Stimulated activated CD4-positive, alpha-beta T cell treated with anti-CD3 and anti-CD28 coated beads, Interleukin-15, amount 100 ng/mL, for 24 hours (primary cell): ENCODE data around the gene LPCAT1.
"Not testable (repeated sequence)": the region's sequence is repeated elsewhere in the genome, so short reads cannot be mapped to it uniquely, and the experiment has no call there.

Source experiments
- DNase-seq: peaks from one replicate; pipeline ENCODE4 v3.0.0-alpha.2; 2020

LPCAT1 gene

DNA sequence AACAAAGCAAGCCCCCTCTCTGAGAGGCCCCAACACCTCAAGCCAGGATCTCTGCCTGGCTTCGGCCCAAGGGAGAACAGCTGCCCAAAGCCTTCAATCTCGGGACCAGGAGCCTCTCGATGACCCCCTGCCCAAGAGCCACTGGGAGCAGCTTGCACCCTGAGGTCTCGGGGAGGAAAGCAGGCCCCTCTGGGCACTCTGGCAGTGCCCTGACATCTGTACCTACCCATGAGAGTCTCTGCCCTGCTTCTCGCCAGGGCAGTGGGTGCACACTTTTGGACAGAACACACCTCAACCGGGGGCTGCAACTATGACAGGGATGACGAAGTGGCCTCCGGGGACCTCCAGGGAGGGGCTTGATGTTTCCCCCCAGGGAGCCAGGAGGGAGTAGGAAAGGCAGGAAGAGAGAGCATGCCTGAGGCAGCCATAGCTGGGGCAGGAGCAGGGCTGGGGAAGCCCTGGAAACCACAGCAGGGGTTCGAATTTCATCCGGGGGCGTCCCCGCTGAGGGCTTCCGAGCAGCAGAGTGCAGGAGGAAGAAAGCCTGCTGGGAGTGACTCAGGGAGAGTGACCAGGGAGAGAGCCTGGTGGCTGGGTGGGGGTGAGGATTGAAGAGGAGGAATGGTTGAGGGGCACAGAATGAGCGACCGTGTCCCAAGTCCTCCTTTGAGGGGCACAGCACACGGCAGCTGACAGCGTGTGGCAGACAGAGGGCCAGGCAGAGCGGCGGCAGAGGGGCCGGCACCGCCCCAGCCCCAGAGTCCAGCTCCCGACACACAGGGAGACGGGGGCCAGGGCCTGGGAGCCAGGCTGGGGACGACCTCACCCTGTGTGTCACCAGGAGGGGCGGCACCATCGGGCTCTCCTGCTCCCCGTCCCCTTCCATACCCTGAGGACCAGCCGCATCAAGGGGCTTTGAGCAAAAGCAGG lies 1.8 kb downstream of the LPCAT1 start:
- DNase-seq = no peak

DNA sequence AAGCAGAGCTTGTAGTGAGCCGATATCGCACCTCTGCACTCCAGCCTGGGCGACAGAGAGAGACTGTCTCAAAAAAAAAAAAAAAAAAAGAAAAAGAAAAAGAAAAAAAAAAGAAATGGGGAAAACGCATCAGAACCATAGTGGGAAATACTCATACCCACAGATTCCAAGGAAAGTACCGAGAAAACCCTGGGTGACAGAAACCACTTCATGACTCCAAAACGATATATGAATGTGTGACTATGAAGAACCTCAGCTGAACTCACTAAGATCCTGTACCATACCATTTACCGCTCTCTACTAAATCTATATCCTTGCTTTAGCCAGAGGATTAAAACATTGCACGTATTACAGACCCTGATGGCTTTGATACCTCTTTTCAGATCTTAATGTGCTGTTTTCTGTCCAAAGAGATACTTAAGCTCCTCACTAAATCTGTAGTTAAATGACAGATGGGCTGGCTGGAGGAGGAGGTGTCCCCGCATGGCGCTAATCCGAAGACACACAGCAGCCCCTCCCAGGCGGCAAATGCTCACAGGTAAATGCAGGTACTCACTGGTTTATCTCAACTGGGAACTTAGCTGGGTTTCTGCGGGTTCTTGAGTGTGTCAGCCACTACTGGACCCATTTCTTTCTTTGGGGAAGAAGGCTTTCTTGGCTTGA lies 2.8 kb downstream of the LPCAT1 start:
- no peak for DNase-seq

DNA sequence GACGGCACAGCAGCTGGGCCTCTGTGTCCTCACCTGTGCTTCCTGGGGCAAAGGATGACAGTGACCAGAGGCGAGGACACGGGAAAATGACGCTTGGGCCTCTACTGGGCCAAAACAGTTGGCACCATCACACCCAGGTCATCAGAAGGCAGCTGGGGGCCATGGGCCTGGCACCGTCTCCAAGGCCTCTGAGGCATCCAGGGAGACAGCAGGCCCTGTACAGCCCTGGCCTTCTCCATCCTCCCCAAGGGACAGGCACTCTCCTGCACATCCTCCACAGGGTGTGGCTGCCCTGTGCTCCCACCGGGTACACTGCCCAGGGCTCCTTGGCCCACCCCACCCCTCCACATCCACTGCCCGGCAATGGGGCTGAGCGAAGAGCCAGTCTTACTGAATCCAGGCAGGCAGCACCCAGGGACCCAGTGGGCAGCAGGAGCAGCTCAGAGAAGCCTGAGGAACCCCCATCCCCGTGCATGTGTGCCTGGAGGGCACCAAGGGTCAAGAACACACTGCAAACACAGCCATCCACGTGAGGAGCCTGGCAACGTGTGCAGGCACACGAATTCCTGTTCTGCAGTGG lies 4.0 kb downstream of the LPCAT1 start:
- no peak for DNase-seq

DNA sequence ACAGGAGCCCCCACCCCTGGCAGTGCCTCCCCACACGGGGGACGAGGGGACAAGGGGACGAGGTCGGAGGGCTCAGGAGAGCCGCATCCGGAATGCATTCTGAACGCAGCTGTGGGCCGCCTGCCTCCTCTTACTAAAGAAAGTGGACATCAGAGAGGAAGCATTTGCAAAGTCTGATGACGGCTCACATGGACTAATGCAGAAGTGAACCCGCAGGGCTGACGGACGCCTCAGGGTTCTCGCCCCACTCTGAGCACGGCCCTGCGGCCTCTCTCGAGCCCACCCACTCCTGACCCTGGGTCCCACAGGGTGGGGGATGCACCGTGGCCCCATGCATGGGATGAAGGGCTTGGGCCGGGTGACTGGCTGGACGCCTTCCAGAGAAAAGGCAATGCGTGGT lies 5.9 kb downstream of the LPCAT1 start:
- no peak for DNase-seq

DNA sequence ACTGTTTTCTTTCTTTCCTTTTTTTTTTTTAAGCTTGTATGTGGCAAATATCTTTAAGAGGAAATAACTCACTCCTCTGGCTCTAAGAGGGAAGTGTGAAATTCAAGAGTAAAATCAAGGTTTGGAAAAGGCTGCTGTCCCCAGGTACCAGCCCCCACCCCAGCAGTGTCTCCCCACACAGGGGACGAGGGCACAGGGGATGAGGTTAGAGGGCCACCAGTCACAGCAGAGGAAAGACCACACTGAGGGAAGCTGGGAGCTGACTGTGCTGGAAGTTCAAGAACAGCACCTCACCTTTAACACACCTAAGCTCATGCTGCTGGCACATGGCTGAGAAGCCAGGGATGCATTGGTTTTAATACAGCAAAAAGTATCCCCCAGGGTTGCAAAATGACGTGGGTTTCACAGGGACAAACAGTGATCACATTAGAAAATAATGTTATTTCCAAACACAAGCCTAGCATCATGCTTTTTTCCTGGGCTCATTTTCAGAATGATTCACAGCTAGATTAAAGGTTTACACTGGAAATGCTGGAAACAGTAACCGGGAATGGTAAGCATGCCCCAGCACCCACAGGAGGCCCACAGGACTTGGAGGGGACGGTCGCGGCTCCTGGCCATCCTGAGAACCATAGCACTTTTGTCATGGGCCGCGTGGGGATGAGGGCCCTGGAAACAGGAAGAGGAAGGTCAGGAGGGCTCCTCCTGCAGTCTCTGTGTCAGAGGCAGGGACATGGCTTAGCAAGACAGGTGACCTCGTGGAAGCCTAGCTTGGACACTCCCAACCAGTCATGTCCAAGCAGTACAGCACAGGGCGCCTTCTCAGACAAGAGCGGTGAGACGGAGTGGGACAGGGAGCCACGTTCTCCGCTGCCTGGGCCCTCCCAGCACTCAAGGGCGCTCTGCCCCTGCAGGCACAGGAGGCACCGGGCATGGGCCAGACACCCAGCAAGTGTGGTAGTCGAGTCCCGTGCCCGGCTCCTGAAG lies 6.9 kb downstream of the LPCAT1 start:
- DNase-seq = no peak

DNA sequence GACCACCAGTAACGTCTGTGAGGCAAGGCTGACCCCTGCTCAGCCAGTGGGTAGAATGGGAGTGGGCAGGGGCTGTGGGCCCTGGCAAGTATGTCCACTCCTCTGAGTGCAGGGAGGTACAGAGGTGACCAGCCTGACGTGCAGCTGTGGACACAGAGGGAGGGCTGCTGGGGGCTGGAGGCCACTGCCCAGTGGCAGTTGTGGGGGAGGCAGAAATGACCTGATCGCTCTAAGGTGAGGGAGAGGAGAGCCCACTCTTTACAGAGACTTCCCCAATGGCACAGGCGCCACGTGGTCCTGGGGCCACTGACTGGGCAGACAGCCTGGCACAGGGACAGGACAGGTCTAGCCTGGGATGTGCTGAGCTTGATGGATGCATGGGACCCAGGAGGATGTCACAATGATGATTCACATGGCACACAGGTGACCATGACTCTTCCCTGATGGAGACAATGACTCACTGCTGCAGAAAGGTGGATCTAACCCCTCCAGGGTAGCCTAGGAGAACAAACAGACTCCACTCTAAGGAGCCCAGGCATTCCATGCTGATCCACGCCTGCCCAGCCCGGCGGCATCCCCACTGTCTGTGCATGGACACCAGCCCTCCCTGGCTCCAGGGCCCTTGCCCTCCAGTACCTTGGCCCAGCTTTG lies 7.7 kb downstream of the LPCAT1 start:
- DNase-seq = no peak

DNA sequence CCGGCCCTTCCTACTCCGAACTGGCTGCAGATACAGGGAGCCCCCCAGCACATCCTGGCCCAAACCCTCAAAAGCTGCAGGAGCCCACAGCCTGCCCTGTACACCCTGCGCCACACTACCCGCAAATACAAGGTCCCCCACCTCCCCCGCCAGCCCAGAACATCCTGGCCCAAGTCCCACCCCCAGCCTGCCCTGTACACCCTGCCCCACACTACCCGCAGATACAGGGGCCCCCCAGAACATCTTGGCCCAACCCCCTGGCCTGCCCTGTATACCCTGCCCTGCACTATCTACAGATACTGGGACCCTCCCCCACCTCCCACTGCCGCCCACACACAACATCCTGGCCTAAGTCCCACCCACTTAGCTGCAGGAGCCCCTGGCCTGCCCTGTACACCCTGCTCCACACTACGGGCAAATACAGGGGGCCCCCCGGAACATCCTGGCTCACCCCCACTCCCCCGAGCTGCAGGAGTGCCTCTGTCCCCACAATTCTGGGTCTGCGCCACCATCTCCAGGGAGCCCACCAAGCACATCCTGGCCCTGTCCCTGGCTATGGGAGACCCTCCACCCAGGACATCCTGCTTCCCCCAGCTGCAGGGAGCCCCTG lies 8.3 kb downstream of the LPCAT1 start:
- DNase-seq = no peak

DNA sequence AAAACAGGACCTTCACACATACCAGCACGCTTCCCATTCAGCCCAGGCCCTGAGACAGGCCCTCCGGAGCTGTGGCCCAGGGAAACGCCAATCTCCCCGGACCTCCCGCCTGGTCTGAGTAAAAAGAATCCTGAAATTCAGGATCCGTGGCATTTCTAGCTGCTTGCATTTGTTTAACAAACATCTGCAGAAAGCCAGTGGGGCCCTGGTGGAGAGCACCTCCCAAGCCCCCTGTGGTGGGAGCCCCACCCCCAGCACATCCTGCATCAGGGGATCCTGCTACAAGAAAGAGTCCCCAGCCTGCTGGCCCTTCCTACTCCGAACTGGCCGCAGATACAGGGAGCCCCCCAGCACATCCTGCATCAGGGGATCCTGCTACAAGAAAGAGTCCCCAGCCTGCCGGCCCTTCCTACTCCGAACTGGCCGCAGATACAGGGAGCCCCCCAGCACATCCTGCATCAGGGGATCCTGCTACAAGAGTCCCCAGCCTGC lies 8.9 kb downstream of the LPCAT1 start:
- DNase-seq = not testable (repeated sequence)

DNA sequence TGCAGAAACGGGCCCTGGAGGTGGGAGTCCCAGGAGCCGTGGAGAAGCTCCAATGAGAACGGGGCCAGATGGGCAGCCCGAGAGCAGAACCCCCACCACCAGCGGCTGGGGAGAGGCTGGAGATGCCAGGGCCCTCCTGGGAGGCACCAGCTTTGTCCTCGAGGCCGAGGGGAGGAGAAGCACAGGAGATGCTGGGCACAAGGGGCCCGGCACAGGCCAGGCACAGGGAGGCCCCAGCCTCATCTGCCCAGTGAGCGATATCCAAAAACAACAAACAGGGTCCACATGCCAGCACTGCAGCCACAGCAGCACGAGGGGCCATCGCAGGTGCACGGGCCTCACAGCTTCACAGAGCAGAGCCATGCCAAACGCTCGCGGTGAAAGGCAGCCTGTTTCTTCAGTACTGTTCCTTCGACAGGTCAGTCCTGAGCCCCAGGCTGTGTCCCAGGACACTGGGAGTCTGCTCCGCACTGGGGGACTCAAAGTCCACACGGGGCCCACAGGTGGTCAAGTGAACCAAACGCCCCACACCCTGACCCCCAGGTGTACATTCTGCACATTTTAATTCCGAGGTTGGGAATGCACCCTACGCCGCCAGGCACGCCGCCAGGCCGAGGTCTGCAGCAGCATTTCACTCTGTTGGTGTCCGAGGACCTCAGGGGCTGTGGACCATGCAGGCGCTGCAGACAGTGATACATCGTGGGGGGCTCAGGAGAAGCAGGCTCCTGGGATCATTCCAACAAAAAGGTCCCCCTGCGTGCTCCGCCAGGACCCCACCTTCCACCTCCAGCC lies 9.5 kb downstream of the LPCAT1 start:
- no peak for DNase-seq

DNA sequence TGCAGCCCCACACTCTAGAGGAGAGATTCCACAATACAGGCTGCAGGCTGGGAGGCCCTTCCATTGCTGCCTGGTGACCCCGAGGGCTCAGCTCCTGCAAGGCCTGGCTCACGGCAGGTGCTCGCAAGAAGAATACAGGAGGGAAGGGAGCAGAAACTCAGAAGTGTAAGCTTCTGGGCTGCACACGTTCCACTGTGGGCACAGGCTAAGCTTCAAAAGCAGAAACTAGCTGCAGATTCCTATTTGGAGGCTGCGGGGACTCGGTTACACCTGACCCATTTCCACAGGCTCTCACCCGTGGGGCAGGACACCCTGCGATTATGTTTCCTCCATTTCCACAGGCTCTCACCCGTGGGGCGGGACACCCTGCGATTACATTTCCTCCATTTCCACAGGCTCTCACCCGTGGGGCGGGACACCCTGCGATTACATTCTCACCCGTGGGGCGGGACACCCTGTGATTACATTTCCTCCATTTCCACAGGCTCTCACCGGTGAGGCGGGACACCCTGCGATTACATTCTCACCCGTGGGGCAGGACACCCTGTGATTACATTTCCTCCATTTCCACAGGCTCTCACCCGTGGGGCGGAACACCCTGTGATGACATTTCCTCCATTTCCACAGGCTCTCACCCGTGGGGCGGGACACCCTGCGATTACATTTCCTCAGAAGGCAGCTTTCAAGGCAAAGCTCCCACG lies 10.3 kb downstream of the LPCAT1 start:
- DNase-seq = no peak

DNA sequence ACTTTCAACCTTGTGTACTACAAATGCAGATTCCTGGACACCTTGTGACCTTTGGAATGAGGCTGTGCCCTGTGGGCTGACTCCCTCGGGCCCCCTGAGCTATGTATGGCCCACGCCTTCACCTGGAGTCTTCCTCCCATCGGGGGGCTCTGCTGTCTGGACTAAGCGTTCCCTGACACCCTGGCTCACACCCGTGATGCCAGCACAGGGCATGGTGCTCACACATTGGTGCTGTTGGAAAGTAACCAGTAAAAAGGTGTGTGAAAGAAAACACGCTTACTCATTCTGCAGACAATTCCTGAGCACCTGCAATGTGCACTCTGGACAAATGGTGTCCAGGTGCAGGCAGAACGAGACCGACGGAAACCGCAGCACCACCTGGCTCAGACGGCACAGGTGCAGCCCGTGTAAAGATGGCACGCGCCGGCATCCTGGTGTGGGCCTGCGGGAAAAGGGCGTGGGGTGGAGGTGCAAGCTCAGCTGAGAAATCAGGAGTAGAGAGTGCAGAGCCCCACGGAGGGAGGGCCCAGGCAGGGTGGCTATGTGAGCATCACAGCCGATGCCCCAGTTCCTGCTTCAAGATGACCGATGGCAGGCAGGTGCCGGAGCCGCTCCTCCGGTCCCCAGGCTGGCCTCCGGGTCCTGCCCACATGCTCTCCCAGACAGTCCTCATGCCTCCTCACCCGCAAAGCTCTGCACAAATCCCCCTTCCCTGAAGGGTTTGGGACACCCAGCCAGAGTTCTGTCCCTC lies 11.0 kb downstream of the LPCAT1 start:
- DNase-seq = no peak

DNA sequence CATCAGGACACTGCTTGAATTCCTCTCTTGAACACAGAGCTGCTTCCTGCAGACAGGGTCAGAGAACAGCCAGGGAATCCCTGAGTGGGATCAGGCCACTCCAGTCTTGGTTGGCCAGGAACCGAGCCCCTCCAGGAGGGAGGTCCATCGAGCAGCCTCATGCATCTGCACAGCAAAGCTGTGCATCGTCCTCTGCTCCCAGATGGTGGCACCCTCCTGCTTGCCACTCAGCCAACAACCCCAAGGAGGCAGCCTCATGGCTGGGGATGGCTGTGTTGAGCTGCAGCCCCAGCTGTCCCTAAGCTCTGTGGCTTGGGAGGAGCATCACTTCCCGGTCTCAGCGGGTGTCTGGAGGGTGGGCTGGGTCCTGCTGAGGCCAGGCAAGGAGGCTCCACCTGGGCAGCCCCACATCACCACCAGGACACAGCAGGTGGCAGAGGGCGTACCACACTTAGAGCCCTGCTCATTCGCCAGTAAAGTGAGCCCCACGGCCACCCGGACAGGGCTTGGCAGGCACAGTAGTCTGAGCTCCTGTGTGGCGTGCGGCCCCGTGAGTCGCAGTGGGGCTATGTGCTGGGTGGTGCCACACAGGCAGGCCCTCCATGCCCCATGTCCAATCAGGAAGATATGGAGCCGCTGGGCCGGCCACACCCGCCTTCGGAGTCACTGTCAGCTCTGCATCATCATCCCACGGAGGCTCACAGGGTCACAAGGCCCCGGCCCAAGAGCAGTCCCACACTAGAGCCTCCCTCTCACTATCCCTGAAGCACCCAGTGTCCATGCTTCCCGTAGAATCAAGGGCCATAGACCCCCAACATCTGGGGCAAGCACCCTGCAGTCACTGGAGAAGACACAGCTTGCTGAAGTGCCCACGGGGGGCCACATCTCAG lies 11.9 kb downstream of the LPCAT1 start:
- DNase-seq = no peak

DNA sequence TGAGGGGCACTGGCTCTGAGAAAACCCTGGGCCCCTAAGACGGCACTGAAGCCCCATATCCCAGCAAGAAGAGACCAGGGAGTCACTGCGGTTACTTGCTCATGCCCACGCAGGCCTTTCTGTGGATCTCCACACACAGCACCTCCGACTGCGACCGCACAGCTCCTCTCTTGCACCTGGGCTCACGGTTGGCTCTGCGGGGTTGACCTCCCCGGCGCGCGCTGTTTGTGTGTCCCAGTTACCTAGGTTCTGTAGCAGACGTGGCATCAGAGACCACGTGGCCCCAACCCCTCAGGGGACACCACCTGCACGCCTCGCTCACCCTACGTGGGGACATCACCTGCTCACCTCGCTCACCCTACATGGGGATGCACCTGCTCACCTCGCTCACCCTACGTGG lies 12.7 kb downstream of the LPCAT1 start:
- DNase-seq = no peak

DNA sequence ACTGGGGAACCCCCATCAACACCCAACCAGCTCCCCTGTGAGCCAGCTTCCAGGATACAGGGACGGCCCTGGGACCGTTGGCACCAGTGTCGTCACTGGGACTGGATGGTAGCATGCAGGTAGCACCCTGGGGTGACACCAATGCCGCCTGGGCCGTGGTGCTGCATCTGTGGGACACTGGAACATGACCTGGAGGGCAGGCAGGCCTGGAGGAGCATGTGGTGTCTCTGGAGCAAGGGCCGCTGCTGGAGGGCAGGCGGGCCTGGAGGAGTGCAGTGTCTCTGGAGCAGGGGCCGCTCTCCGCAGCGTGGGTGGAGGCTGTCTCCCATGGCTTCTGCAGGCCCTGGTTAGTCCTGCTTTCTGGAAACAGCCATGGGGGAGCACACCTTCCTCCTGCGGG lies 13.1 kb downstream of the LPCAT1 start:
- no peak for DNase-seq

DNA sequence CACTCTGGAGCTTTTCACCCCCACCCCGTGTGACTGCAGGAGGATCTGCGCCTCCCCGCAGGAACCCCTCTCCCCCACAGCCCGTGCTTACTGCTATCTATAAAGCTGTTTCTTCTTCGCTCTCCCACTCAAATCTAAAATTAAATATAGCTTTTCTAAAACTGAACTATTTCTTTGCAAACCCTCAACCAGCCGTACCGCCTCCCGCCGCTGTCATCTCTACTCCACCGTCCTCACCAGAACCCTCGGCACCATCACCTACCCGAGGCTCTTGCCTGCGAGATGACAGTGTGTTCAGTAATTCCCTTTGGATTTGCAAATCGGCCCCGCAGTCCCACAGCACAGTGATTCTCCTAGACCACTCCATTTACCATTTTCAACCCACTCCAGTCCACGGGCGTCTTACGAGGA lies 13.6 kb downstream of the LPCAT1 start:
- no peak for DNase-seq

DNA sequence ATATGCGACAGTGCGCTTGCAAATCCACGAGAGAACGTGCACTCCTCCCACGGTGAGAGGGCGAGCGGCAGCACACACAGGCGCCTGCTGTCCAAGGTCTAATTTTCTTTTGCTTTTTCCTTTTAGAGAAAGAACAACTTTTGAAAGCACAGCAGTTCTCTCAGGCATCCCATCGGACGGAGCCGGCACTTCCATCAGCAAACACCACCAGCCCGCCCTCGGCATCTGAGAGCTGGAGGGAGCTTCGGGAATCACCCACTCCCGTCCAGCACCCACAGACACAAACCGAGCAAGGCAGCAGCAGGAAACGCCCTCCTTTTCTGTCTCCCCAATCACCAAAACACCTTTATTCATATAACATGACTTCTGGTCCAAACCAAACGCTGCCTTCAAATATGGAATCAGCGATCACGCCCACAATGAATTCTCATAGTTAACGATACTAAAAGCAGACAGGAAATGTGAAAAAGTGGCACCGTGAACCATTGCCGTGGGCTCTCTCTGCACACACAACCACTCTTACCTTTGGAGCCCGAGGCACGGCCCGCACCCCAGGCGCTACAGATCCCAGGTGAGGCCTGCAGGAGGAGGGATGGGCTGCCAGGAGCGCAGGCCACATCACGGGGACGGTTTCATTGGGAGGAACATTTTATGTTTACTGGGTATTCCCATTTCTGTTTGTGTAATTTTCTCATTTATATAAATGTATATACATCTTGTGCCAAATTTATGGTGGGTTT lies 14.2 kb downstream of the LPCAT1 start:
- DNase-seq = peak; percentile 1

DNA sequence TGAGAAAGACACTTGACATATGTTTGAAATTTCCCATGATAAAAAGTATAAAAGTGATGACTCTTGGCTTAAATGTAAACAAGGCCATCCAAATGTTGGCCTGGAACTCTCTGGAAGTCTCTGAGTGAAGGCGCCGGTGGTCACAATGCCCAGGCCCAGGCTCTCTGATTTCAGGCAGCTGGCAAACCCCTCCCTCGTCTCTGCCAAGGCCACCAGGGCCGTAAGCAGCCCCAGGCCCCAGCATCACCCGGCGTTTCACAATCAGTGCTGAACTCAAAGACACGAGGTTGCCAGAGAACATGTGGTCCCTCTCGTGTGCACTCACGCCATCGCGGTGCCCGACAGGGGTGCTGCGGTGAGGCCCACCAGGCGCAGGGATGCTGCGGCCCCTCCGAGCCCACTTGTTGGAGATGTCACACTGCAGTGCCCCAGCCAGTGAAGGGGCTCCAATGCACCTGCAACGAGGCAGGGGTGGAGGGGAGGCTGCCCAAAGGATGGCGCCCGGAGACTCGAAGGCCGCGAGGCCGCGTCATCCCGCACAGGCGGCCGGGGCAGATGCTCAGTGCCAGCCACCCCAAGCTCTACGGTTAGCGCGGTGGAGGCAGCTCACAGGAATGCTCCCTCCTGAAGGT lies 15.0 kb downstream of the LPCAT1 start:
- peak; percentile 1 for DNase-seq
